Thyroid gland (tissue), 4 donors: ENCODE data around the gene C1orf94. TPM values are rescaled to one million over a fixed set of nuclear protein-coding genes. Genes with fewer than 3 reads are reported as not detected.

Source experiments
- DNase-seq, 2 donors: peaks; one replicate each; pipeline ENCODE4 v3.0.0-alpha.2; 2019
- H3K27ac ChIP-seq, 3 donors: fragments of 200-600 bp; sonication (generic); 1 replicate in 2 of 3; 2 replicates in 1 of 3; pipeline ENCODE4 v1.5.1; 2016 to 2019; ENCODE audit warnings: mild to moderate bottlenecking in 1 of 3, moderate library complexity in 1 of 3
- H3K27me3 ChIP-seq: fragments of 200-600 bp; sonication (generic); one replicate; pipeline ENCODE4 v1.5.1; 2019
- H3K36me3 ChIP-seq, 2 donors: fragments of 200-600 bp; sonication (generic); one replicate each; pipeline ENCODE4 v1.5.1; 2016 to 2019
- H3K4me1 ChIP-seq, 2 donors: fragments of 200-600 bp; sonication (generic); one replicate each; pipeline ENCODE4 v1.5.1; 2017 to 2019
- H3K4me3 ChIP-seq, 3 donors: fragments of 200-600 bp; sonication (generic); replicated peaks in 1 of 3; 1 replicate in 2 of 3; 2 replicates in 1 of 3; pipeline ENCODE4 v1.5.1; 2016; ENCODE audit warnings: mild to moderate bottlenecking in 1 of 3
- H3K9me3 ChIP-seq: fragments of 200-600 bp; sonication (generic); one replicate; pipeline ENCODE4 v1.5.1; 2017
- POLR2A ChIP-seq, 2 donors: fragments of 450-650 bp; IDR thresholded peaks; one replicate each; pipeline ENCODE4 v1.6.1; 2017; ENCODE audit warnings: antibody characterized with exemption in 2 of 2, mild to moderate bottlenecking in 2 of 2, moderate library complexity in 1 of 2
- WGBS, 2 donors: methylation state at CpG; one replicate each; pipeline ENCODE4 v1.1.5; 2017; 5-methylcytosine and 5-hydroxymethylcytosine counted together
- intact Hi-C: fragments of 100-400 bp; cut with DNase I; formaldehyde crosslinking; loops from one replicate; pipeline ENCODE4 v1.15.1; 2023
- total RNA-seq, 4 donors: library from RNA; depleted of rRNA; stranded (reverse); fragments of >200 nt; gene quantifications; one replicate each; pipeline ENCODE4 v1.2.3, GENCODE V29; 2016
- TF ChIP-seq, protein P1 (sequence below), 6 experiments: fragments of 200-600 bp in 3 of 6; fragments of 450-650 bp in 3 of 6; sonication (generic) in 3 of 6; IDR thresholded peaks; one replicate each; pipeline ENCODE4 v1.5.1; 2016 to 2019; ENCODE audit warnings: antibody characterized with exemption in 6 of 6, mild to moderate bottlenecking in 2 of 6, inconsistent platforms in 1 of 6, moderate library complexity in 1 of 6

C1orf94 gene, protein sequence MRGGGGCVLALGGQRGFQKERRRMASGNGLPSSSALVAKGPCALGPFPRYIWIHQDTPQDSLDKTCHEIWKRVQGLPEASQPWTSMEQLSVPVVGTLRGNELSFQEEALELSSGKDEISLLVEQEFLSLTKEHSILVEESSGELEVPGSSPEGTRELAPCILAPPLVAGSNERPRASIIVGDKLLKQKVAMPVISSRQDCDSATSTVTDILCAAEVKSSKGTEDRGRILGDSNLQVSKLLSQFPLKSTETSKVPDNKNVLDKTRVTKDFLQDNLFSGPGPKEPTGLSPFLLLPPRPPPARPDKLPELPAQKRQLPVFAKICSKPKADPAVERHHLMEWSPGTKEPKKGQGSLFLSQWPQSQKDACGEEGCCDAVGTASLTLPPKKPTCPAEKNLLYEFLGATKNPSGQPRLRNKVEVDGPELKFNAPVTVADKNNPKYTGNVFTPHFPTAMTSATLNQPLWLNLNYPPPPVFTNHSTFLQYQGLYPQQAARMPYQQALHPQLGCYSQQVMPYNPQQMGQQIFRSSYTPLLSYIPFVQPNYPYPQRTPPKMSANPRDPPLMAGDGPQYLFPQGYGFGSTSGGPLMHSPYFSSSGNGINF
- total RNA-seq = not detected

DNA sequence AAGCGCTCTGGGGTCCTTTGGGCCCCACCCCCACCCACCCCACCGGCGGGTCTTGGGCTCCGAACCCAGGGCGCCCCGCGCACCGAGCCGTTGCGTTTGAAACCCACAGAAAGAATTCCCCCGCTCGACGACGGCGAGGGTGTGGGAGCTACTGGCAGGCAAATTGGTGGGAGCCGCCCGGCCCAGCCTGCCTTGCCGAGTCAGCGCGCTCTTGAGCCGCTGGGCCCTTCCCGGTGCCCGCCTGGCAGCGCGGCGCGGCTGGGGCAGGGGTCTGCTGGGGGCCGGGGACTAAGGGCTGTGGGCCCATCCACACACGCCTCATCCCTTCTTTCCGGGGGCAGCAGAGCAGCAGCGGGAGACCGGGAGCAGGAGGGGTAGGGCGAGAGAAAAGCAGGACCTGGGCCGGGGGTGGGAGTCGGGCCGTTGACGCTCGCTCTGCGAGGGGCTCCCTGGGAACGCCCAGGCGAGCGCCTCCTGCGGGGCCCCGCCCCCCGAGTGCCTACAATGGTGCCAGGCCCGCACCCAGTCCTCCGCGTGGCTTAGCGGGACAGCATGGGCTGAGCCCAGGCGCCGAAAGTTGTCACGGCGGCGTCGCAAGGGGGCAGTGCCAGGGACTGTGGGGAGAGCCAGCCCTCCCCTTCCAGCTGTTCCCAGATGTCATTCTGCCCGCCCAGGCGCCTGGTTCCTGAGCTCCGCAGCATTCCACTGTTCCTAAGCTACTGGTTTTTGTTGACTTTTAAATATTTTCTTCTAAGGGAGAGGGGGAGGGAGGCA, at the start of gene C1orf94:
C1orf94 (plus strand) TSS at position 78 of the 774 bp plus-strand sequence. CDS start 883 bp downstream, outside the sequence.
- no peak for DNase-seq
- WGBS, 2 donors = 1 to 4% methylated on average over 19 to 43 of the region's 58 CpGs
- H3K27ac ChIP-seq = no peak within 1 kb of the TSS
- TF ChIP-seq, protein P1, sequence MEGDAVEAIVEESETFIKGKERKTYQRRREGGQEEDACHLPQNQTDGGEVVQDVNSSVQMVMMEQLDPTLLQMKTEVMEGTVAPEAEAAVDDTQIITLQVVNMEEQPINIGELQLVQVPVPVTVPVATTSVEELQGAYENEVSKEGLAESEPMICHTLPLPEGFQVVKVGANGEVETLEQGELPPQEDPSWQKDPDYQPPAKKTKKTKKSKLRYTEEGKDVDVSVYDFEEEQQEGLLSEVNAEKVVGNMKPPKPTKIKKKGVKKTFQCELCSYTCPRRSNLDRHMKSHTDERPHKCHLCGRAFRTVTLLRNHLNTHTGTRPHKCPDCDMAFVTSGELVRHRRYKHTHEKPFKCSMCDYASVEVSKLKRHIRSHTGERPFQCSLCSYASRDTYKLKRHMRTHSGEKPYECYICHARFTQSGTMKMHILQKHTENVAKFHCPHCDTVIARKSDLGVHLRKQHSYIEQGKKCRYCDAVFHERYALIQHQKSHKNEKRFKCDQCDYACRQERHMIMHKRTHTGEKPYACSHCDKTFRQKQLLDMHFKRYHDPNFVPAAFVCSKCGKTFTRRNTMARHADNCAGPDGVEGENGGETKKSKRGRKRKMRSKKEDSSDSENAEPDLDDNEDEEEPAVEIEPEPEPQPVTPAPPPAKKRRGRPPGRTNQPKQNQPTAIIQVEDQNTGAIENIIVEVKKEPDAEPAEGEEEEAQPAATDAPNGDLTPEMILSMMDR (IDR thresholded peaks at IDR 0.05) = no peak
- no peak for TF ChIP-seq POLR2A (IDR thresholded peaks at IDR 0.05)
- peaks cover 9% of the 10 kb centered on the region for H3K27me3 ChIP-seq
- no peaks in the 10 kb centered on the region for H3K9me3 ChIP-seq
- H3K36me3 ChIP-seq = no peaks in the 10 kb centered on the region
- H3K4me1 ChIP-seq = no peaks in the 10 kb centered on the region
- intact Hi-C loops = no loop called here
- no peak within 1 kb of the TSS for H3K4me3 ChIP-seq

DNA sequence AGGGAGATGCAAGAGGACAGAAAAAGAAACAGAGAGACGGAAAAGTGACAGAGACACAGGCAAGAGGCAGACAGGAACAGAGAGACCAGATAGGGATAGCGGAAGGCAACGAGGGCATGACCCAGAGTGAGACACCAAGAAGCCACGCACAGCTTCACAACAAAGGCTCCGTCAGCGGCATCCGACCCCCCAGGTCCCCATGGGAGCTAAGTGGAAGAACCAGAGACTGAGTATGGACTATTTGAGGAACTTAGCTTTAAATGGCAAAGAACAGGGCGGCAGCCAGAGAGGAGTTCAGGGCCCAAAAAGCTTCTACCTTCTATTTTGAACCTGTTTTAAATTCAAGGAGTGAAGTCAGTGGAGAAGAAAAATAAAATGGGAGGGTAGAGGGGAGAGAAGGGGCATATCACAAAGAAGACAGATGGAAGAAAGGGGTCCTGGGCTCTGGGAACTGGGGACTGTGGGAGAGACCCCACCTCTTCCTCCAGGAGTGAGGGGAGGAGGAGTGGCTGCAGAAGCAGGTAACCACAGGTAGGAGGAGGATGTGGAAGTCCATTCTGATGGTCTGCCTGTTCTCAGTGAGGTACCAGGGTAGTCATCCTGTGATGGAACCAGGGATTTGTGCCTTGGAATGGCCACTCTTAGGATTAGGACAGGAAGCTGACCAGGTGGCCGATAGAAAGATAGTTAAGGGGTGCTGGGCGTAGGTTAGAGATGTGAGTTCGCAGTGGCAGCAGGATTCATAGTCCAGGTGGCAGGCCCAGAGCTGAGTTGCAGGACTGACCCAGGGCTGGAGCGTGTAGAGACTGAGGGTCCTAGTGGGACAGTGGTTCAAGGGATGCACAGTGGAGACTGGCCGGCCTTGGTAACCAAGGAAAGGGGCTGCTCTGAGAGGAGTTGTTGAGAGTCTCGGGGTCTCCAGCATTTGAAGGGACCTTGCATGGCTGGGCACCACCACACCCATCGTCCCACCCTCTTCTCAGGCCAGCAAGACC, 49.4 kb upstream of the C1orf94 start:
- Histone ChIP-seq H3K4me1 (no peaks in the 10 kb centered on the region), H3K9me3 (no peaks in the 10 kb centered on the region), H3K27ac (no peak overlapping the region), H3K36me3 (no peaks in the 10 kb centered on the region), H3K27me3 (no peaks in the 10 kb centered on the region), H3K4me3 (no peak overlapping the region)
- DNase-seq = no peak
- no peak for TF ChIP-seq POLR2A (IDR thresholded peaks at IDR 0.05)
- TF ChIP-seq, protein P1 (IDR thresholded peaks at IDR 0.05) = no peak
- WGBS, 2 donors = 77 to 80% methylated on average over 14 to 15 of the region's 15 CpGs
- intact Hi-C loops = no loop called here

DNA sequence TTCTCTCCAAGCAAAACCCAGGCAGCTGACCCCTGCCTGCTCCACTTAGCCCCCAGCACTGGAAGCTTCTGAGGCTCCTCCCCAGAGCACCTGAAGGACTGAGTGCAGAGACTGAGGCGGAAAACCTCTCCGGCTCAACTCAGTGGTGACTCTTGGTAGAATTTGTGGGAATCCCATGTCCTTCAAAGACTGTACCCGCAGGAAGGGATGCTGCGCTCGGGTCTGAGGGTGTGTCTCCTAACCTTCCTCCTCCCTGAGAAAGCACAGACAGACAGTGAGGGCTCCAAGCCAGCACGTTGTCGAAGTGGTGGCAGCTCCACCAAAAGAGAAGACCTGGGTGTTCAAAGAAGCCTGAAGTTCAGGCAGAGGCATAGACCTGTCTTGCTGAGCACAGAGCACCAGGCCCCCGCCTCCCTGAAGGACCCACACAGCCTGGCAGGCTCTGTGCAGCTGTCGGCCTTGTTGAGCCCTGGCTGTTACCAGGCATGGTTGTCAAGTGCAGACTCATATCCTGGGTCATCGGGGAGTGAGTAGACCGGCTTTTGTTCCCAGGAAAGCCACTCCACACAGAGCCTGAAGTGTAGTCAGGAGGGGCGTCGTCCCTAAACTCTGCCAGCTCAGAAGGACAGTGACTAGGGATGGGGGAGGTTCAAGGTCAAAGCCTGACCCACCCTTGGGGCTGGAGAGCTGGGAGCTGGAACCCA, 48.4 kb upstream of the C1orf94 start:
- no peak overlapping the region for H3K27ac ChIP-seq
- no peak overlapping the region for H3K4me3 ChIP-seq
- H3K4me1 ChIP-seq = no peaks in the 10 kb centered on the region
- H3K36me3 ChIP-seq = no peaks in the 10 kb centered on the region
- H3K27me3 ChIP-seq = no peaks in the 10 kb centered on the region
- 87 to 89% methylated on average over 8 to 11 of the region's 13 CpGs for WGBS, 2 donors
- no peak for TF ChIP-seq POLR2A (IDR thresholded peaks at IDR 0.05)
- TF ChIP-seq, protein P1 (IDR thresholded peaks at IDR 0.05) = no peak
- no peak for DNase-seq
- no peaks in the 10 kb centered on the region for H3K9me3 ChIP-seq
- intact Hi-C loops = no loop called here

DNA sequence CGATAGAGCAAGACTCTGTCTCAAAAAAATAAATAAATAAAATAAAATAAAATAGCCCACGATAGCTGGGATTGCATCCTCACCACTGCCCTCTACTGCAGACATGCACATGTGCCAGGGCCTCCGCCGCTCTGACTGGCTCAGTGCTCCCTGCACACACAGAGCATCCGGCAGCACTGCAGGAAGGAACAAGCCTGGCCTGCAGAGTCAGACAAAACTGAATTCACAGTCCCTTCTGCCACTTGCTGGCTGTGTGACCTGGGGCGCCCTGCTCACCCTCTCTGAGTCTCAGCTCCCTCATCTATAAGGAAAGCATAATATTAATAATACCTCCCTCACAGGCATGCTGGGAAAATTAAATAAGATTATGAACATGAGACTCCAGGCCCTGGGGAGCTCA, 47.1 kb upstream of the C1orf94 start:
- DNase-seq = no peak
- Histone ChIP-seq H3K4me3 (no peak overlapping the region), H3K27me3 (no peaks in the 10 kb centered on the region), H3K9me3 (no peaks in the 10 kb centered on the region), H3K4me1 (no peaks in the 10 kb centered on the region), H3K36me3 (no peaks in the 10 kb centered on the region), H3K27ac (no peak overlapping the region)
- intact Hi-C loops = no loop called here
- no peak for TF ChIP-seq POLR2A (IDR thresholded peaks at IDR 0.05)
- TF ChIP-seq, protein P1 (IDR thresholded peaks at IDR 0.05) = no peak
- 69 to 73% methylated on average over 6 of the region's 6 CpGs for WGBS, 2 donors
